HG03575 (cell line): ENCODE results near the gene GSX1.

Experiments
- ATAC-seq: cut with Tn5 transposase; IDR thresholded peaks from one replicate; pipeline ENCODE4 v1.9.1; 2021; ENCODE audit not compliant: unreplicated experiment, insufficient number of reproducible peaks, low FRiP score; ENCODE audit errors: extremely low read depth

Gene GSX1

DNA sequence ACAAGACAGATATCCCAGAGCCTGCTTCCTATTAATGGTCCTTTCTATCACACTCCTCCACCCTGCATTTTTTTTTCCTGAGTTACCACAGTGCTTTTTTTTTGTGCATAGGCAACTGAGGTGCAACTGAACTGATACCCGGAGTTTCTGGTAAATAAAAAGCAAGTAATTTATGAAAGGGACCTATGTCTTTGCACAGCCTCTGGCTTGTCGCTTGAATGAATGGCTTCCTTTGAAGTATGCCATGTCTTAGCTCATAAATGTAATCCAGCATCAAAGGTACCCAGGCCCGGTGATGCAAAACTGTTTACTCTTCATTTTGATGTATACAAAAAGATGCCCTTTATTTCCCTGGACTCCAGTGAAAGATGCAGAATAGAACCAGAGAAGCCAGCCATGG, 31.8 kb downstream of the GSX1 start:
- no peak for ATAC-seq

DNA sequence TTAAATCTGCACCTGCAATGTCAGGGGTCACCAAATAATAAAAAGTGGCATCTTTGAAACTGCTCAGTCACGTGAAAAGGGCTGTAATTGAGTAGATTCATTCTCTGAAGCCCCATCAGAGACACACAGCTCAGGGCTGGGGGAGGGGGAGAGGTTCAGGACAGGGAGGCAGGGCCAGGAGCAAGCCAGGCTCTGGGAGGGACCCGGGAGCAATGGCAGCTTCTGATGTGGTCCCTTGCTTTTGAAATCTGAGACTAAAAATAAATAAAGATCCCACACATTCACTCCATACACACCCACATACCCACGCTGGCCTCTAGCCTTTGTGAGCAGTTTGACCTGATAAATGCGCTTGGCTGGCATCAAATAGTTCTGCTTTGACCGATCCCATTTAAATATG, 32.8 kb downstream of the GSX1 start:
- ATAC-seq: no peak

DNA sequence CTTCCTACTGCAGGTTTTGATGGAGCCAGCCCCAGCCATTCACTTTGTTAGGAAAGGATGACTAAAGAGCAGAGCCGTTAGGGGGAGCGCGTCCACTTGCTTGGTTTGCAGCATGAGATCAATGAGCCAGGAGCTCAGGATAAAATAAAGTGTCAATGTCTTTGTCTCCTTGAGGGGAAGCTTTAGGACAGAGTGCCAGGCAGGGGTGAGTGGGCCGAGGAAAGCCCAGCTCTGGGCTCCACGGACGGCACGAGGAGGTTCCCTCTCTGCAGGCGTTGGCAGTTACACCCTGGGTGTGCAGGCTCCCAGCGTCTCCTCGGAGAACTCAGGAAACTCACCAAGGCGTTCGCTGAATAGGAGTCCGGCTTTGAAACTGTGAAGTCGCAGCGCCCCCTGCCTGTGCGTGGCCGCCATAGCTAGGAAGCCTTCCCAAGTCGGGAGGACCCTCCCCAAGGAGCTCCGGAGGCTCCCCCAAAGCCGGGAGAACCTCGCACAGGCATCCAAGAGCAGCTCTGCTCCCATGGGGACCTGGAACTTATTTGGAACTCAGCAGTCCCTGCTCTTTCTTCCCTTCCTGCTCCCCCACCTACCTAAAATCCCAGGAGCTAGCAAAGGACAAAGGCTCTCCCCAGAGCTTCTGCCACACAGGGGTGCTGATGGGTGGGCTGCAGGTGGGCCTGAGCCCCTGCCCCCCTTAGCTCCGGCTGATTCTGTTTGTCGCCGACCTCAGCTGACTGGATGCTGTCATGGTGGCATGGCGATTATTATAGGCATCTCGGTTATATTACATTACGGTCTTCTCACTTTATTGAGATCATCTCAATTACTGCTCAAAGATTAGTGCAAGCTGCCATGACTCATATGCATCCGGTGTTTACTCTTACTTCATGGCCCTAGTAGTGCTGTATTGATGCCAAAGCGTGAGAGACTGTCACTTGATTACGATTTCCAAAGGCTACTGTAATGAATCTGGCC, 34.4 kb downstream of the GSX1 start:
- no peak for ATAC-seq

DNA sequence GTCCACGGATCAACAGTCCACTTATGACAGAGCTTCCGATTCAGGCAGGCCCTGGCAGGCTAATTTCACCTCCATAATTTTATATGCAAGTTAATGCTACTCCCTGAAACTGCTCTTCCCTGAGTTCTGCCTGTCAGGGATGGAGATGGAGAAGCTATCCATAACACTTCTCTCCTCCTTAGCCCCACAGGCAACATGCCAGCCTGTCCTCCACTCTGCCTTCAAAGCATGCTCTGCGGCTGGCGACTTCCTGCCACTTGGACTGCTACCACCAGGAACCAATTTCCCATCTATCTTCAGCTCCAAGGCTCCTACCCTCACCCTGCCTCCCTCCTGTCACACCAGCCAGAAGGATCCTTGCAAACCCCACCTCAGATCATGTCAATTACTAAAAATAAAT, 35.4 kb downstream of the GSX1 start:
- ATAC-seq: no peak

DNA sequence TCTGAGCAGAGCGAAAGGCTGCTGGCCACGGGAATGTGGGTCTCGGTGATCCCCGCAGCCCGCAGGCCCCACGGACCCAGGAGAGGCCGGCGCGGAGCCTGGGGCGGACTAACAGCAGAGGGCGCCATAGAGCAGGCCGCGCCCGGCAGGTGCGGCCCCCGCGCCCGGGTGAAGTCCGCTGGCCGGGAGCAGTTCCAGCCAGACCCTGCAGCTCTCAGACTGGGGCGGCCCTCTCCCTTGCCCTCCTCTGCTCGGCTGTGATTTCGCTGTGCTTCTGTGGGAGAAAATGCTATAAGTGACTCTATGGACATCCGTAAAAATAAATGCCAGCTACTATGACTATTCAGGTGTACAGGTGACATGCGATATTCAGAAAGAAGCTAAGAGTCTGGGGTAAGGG, 37.7 kb downstream of the GSX1 start:
- no peak for ATAC-seq

DNA sequence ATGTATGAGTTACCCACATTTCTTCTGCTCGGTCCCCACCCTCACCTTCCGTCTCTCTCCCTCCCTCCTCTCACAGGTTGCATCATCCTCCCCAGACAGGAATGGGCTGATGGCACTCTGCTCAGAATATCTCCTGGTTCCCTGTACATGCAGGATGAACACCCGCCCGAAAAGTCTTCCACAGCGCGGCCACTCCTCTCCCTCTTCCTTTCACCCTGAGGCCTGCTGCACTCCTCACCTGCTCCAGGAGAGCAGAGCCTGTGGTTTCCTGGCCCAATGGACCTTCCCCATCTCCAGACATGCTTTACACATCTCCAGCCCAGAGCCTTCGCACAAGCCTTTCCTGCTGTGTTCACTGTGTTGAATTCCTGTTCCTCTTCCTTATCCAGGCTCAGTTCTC, 40.9 kb downstream of the GSX1 start:
- ATAC-seq: no peak

DNA sequence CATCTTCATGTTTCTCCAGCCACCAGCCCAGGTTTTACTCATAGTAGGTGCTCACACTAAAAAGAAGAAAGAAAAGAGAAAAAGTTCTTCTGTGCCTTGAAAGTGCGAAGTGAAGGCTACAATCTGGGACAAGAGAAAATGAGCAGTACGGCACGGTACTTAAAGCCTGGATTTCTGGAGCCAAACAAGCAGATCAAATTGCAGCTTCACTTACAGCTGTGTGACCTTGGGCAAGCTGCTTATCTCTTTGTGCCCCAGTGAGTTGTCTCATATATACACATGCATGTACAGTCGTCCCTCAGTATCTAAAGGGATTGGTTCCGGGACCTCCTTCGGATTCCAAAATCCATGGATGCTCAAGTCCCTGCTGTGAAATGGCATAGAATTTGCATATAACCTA, 41.8 kb downstream of the GSX1 start:
- no peak for ATAC-seq

DNA sequence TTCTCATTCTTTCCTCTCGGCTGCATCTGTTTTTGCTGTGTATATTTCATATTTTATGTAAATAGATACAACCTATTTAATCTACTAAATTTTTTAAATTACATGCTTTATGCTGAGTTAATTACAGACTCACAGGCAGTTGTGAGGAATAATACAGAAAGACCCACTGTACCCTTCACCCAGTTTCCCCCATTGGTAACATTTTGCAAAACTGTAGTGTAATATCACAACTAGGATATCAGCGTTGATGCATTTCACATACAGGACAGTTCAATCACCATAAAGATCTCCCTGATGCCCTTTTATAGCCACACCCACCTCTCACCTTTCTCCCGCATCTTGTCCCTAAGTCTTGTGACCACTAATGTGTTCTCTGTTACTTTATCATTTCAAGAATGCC, 43.5 kb downstream of the GSX1 start:
- ATAC-seq: no peak

DNA sequence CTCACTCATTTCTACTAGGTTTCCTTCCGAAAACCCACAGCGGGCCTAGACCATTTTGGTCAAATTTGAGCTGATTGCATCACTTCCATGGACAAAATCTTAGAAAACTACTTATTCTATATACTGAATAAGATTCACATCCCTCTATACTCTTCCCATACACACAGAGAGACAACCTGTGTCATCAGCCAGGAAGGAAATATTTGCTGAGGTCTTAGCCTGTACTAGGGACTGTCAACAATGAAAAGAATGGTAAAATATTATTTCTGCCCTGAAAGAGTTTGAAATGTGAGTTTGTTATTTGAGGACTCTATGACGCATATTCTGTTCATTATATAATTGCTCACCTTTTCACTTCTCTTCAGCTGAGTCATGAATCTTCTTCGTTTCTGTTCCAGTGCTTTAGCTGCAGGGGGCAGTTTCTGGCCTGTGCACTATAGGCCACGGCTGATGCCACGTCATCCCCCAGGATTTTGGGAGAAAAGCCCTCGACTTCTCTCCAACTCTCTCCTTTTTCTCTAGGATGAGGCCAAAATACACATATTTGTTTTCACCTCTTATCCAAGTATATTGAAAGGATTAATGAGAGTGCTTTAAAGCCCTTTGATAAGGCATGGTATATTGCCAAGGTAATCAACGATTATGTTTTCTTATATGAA, 47.7 kb downstream of the GSX1 start:
- ATAC-seq: no peak

DNA sequence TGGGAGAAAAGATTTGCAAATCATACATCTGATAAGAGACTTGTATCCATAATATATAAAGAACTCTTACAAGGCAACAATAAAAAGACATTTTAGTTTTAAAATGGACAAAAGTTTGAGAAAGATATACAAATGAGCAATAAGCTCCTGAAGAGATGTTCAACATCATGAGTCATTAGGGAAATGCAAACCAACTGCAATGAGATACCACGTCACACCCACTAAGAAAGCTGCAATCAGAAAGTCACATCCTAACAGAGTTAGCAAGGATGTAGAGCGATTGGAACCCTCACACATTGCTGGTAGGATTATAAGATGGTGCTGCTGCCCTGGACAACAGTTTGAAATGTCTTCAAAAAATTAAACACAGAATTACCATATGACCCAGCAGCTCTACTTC, 50.3 kb downstream of the GSX1 start:
- ATAC-seq: no peak
